Kidney (tissue), 14 donors: ENCODE results near the gene LARGE1. TPM values are rescaled to one million over a fixed set of nuclear protein-coding genes. Genes with fewer than 3 reads are reported as not detected.

ENCODE experiments used
- DNase-seq, 5 donors: peaks; one replicate each; pipeline ENCODE4 v3.0.0-alpha.2; 2013 to 2020
- FAIRE-seq: peaks from 2 replicates; lab custom pipeline; 2012; peaks lifted over from hg19 to GRCh38; lab: Jason Lieb, UNC
- H3K27ac ChIP-seq, 2 donors: one replicate each; pipeline ENCODE4 v1.7.0; 2013; ENCODE audit warnings: low read depth in 2 of 2, low read length in 2 of 2, inconsistent platforms in 1 of 2
- H3K27me3 ChIP-seq: one replicate; pipeline ENCODE4 v1.7.1; 2013; ENCODE audit warnings: low read length, inconsistent platforms; ENCODE audit not compliant: control insufficient read depth, insufficient read depth
- H3K36me3 ChIP-seq, 3 donors: one replicate each; pipeline versions ENCODE4 v1.7.0 to v1.7.1; 2013; ENCODE audit warnings: low read length in 3 of 3, control low read depth in 1 of 3, inconsistent platforms in 1 of 3; ENCODE audit not compliant: insufficient read depth in 3 of 3, control insufficient read depth in 2 of 3
- H3K4me1 ChIP-seq, 3 donors: one replicate each; pipeline versions ENCODE4 v1.7.0 to v1.7.1; 2013; ENCODE audit warnings: low read length in 3 of 3, inconsistent platforms in 1 of 3, low read depth in 1 of 3; ENCODE audit not compliant: control insufficient read depth in 2 of 3, insufficient read depth in 2 of 3
- H3K4me3 ChIP-seq, 3 donors: one replicate each; pipeline versions ENCODE4 v1.7.0 to v1.8.1; 2013; ENCODE audit warnings: low read length in 3 of 3, control low read depth in 1 of 3, inconsistent platforms in 1 of 3
- H3K9ac ChIP-seq, 3 donors: one replicate each; pipeline versions ENCODE4 v1.7.0 to v1.7.1; 2013; ENCODE audit warnings: low read length in 3 of 3, control low read depth in 1 of 3, inconsistent platforms in 1 of 3
- H3K9me3 ChIP-seq, 3 donors: one replicate each; pipeline versions ENCODE4 v1.7.0 to v1.7.1; 2013; ENCODE audit warnings: low read length in 3 of 3, control low read depth in 1 of 3, inconsistent platforms in 1 of 3; ENCODE audit not compliant: control insufficient read depth in 2 of 3, insufficient read depth in 1 of 3
- CTCF ChIP-seq: IDR thresholded peaks from 3 replicates; pipeline ENCODE4 v1.5.1; 2012; ENCODE audit warnings: mild to moderate bottlenecking, moderate library complexity, borderline replicate concordance; ENCODE audit not compliant: insufficient read depth; ENCODE audit errors: extremely low read depth
- intact Hi-C: fragments of 100-400 bp; cut with DNase I; formaldehyde crosslinking; loops from one replicate; pipeline ENCODE4 v1.11.1; 2022
- polyA plus RNA-seq: library from polyadenylated mRNA; stranded (reverse); fragments of 350-450 nt; fragmentation: Illumina TruSeq; extraction: RNeasy Lipid Tissue Mini Kit (QIAGEN cat#74804); gene quantifications from one replicate; pipeline ENCODE4 v1.2.3, GENCODE V29; 2014; ENCODE audit warnings: low read depth, low replicate concordance; ENCODE audit not compliant: insufficient read depth
- total RNA-seq: library from RNA; stranded (reverse); fragmentation: NEBNext Ultra II Directional; extraction: Animal tissue kit (Norgen Biotek cat#: 25700); gene quantifications from one replicate; pipeline ENCODE4 v1.2.1, GENCODE V29; 2021
- donor health status: control.
- donor health status: control.
- donor health status: control.
- donor health status: control.
- donor health status: control.
- donor health status: DM: yes; HTN: yes; CAD: no.
- donor health status: Normal renal cell carcinoma (clear cell type).

The LARGE1 gene
- total and polyA plus RNA-seq, 2 donors from 2014 or later = 5.0 to 22.9 TPM

- DNase-seq (no peak), FAIRE-seq (no peak)
- intact Hi-C loops = no loop called here
- no peaks in the 10 kb centered on the region for H3K36me3 ChIP-seq
- peaks cover 0 to 4% (median 0%) of the 10 kb centered on the region in 3 donors for H3K4me1 ChIP-seq
- H3K9me3 ChIP-seq = no peaks in the 10 kb centered on the region
- H3K27me3 ChIP-seq = no peaks in the 10 kb centered on the region
- no peak overlapping the region for H3K9ac ChIP-seq
- no peak overlapping the region for H3K27ac ChIP-seq
- TF ChIP-seq CTCF = no peak
- no peak overlapping the region for H3K4me3 ChIP-seq
Measured at GRCh38 chr22:33796494-33796893, 123.8 kb downstream of the LARGE1 start.

GRCh38 chr22:33793475-33793874 lies 126.8 kb downstream of the LARGE1 start:
- peaks cover 0 to 4% (median 0%) of the 10 kb centered on the region in 3 donors for H3K4me1 ChIP-seq
- DNase-seq (peak in 1 of 5 donors; percentile 48), FAIRE-seq (no peak)
- no peaks in the 10 kb centered on the region for H3K36me3 ChIP-seq
- no peaks in the 10 kb centered on the region for H3K27me3 ChIP-seq
- H3K9me3 ChIP-seq = peaks cover 0 to 11% (median 0%) of the 10 kb centered on the region in 3 donors
- no peak overlapping the region for H3K4me3 ChIP-seq
- no peak overlapping the region for H3K9ac ChIP-seq
- no peak for TF ChIP-seq CTCF
- no peak overlapping the region for H3K27ac ChIP-seq
- intact Hi-C loops = no loop called here

GRCh38 chr22:33792832-33793231 lies 127.4 kb downstream of the LARGE1 start:
- Histone ChIP-seq H3K9ac (no peak overlapping the region), H3K4me3 (no peak overlapping the region), H3K4me1 (peaks cover 0 to 4% (median 0%) of the 10 kb centered on the region in 3 donors), H3K36me3 (no peaks in the 10 kb centered on the region), H3K9me3 (peaks cover 0 to 16% (median 0%) of the 10 kb centered on the region in 3 donors), H3K27me3 (no peaks in the 10 kb centered on the region), H3K27ac (no peak overlapping the region)
- intact Hi-C loops = no loop called here
- DNase-seq (peak in 4 of 5 donors; percentile 55 to 76 (median 64)), FAIRE-seq (no peak)
- TF ChIP-seq CTCF = no peak
